ENCODE results near the gene NREP.

DNA sequence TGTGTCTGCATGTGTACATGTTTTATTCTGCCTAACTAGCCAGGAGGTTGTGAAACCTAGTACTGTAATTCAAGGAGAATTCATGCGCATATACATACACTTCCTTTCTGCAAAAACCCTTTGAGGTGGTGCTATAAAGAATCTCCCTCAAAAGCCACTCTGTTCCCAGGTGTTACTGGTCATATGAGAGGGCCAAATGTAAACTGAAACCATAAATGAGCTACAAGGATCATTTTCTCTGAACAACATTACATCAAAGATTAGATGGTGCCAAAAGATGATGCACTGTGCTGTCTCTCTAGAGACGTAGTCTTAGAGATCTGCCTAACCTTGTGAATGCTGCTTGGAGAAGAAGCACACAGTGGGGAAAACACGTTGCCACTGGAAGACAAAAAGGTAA is 15.7 kb downstream of the NREP start:
- TF ChIP-seq, protein P1, sequence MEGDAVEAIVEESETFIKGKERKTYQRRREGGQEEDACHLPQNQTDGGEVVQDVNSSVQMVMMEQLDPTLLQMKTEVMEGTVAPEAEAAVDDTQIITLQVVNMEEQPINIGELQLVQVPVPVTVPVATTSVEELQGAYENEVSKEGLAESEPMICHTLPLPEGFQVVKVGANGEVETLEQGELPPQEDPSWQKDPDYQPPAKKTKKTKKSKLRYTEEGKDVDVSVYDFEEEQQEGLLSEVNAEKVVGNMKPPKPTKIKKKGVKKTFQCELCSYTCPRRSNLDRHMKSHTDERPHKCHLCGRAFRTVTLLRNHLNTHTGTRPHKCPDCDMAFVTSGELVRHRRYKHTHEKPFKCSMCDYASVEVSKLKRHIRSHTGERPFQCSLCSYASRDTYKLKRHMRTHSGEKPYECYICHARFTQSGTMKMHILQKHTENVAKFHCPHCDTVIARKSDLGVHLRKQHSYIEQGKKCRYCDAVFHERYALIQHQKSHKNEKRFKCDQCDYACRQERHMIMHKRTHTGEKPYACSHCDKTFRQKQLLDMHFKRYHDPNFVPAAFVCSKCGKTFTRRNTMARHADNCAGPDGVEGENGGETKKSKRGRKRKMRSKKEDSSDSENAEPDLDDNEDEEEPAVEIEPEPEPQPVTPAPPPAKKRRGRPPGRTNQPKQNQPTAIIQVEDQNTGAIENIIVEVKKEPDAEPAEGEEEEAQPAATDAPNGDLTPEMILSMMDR (conservative IDR thresholded peaks at IDR 0.05 in 1 of 2, IDR thresholded peaks at IDR 0.05 in 1 of 2; ENCODE audit: extremely low read depth in 1 of 2, insufficient read depth in 1 of 2, low read depth in 1 of 2, low read length in 2 of 2) = no peak
- no peak for TF ChIP-seq EZH2 (IDR thresholded peaks at IDR 0.05; ENCODE audit: borderline replicate concordance, low read length)

All from mammary epithelial cell (primary cell).